T-helper 2 cell treated with Interferon-gamma antibody and Interleukin-4, amounts not matched to agents 100 ng/mL and 5 ng/mL, for 36 hours (primary cell): ENCODE data around the gene UVRAG. TPM values are rescaled to one million over a fixed set of nuclear protein-coding genes. Genes with fewer than 3 reads are reported as not detected.

ENCODE experiments used
- intact Hi-C: fragments of 100-400 bp; cut with micrococcal nuclease; formaldehyde crosslinking; loops from one replicate; pipeline ENCODE4 v1.15.1; 2023
- total RNA-seq: library from RNA; stranded (reverse); gene quantifications from 2 replicates; pipeline ENCODE4 v1.2.3, GENCODE V29; 2022

UVRAG gene
- 22.0 and 24.0 TPM in 2 replicates for total RNA-seq

DNA sequence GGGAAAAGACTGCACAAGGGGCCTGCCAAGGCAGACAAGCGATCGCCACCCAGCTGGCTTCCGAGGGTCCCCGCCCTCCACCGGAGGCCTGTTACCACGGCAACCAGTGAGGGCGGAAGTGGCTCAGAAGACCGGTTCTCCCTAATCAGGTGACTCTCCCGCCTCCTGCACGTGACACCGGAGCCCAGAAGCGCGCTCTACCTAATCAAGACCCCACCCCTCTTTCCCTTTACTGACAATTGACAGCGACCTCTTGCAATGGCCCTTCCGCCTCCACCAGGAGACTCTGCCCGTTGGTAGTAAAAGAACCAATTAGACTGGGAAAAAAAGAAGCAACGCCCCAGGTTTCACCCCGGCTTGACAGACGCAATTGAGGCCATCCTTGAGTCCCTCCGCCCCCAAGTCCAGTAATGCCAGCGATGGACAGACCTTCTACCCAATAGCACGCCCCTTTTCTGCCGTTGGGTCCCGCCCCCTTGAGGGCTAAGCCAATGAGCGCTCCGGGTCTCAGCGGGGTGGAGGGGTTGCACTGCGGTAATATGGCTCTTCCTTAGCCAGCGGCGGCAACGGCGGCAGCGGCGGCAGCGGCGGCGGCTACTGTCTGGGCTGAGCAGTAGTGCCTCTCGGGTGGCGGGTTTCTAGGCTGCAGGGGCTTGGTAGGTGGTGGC is at the start of gene UVRAG:
UVRAG (plus strand) TSS at position 534 of the 668 bp plus-strand sequence. CDS start 198 bp downstream, outside the sequence.
- intact Hi-C loops = loop anchor here (1.0 to 10.0 kb wide), 7 partner anchors 12 to 870 kb away; partner anchors contain the start of genes DGAT2, EMSY, GVQW3 and SERPINH1

DNA sequence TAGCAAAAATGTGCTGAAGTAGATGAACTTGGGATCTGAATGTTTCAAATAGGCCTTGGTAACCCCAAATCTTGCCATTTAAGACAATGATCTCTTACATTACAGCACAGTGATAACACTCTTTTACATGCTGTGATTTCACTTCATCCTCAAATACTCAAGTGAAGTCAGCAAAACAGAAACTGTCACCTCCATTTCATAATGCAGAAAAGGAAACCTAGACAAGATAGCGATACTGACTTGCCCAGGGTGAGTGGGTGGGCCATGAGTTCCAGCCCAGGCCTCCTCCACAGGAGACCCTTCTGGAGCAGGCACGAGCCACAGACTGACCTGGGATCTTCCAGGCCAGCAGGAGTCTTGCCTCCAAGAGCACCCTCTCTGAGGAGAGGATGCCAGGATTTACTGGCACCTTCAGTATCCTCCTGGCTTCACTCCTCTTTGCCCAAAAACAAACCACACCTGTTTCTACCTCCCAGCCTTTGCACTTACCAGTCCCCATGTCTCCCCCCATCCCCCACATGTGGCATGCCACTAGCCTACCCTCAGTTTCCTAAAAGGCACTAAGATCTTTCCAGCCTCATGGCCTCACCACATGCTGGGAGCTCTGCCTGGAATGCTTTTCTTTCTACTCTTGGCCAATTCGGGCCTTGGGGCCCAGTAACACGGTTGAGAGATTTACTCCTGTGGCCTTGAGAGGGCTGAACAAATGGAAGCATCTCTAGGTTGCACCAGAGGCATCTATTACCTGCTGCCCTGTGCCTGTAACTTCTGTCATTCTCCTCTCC is 48.4 kb upstream of the UVRAG start:
- intact Hi-C loops = loop anchor here (5.0 kb wide), 2 partner anchors 36 to 44 kb away; no protein-coding TSS in a partner anchor

- intact Hi-C loops = loop anchor here (5.0 kb wide), 2 partner anchors 35 to 45 kb away; no protein-coding TSS in a partner anchor
Measured at GRCh38 chr11:75767228-75767572, 47.8 kb upstream of the UVRAG start.

GRCh38 chr11:75767793-75768111 is 47.3 kb upstream of the UVRAG start:
- intact Hi-C loops = loop anchor here (1.0 to 5.0 kb wide), 3 partner anchors 35 to 47 kb away; no protein-coding TSS in a partner anchor

DNA sequence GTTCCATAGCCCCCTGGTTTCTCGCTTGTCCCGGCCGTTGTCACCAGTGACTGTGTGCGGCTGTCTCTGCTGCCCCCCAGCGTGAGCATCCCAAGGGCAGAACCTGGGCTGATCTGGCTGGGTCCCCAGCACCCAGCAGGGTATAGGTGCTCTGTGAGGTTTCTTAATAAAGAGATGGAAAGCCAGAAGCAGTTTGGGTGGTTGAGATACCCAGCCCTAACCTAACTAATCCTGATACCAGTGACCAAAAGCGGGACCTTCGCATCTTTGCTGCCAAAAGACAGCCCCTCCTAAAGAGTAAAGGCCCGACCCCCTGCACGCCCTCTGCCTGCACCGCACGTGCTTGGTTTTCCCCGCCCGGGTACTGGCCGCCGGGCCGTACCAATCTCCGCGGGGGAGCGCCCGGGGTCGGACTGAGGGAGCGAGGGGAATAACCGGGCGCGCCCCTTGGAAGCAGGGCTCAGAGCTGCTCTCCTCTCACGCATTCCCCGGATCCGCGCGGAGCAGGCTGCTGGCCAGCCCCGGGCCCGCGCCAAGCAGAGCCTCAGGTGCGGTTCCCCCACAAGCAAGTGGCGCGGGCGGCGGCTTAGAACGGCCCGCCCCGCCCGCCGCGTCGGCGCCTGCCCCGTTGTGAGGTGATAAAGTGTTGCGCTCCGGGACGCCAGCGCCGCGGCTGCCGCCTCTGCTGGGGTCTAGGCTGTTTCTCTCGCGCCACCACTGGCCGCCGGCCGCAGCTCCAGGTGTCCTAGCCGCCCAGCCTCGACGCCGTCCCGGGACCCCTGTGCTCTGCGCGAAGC is 46.7 kb upstream of the UVRAG start, which contains the start of gene DGAT2:
DGAT2 (plus strand) TSS at position 667 of the 797 bp plus-strand sequence. CDS start 214 bp downstream, outside the sequence.
- intact Hi-C loops = loop anchor here (1.0 to 5.0 kb wide), 3 partner anchors 34 to 46 kb away; no protein-coding TSS in a partner anchor

GRCh38 chr11:75768909-75769771 is 45.9 kb upstream of the UVRAG start:
- intact Hi-C loops = loop anchor here (1.0 to 5.0 kb wide), 3 partner anchors 33 to 47 kb away; no protein-coding TSS in a partner anchor

GRCh38 chr11:75770102-75770501 is 44.9 kb upstream of the UVRAG start:
- intact Hi-C loops = no loop called here

GRCh38 chr11:75771646-75772410 is 43.2 kb upstream of the UVRAG start:
- intact Hi-C loops = no loop called here

- intact Hi-C loops = no loop called here
Measured at GRCh38 chr11:75773595-75774353, 41.2 kb upstream of the UVRAG start.

- intact Hi-C loops = no loop called here
Measured at GRCh38 chr11:75775056-75775455, 40.0 kb upstream of the UVRAG start.

DNA sequence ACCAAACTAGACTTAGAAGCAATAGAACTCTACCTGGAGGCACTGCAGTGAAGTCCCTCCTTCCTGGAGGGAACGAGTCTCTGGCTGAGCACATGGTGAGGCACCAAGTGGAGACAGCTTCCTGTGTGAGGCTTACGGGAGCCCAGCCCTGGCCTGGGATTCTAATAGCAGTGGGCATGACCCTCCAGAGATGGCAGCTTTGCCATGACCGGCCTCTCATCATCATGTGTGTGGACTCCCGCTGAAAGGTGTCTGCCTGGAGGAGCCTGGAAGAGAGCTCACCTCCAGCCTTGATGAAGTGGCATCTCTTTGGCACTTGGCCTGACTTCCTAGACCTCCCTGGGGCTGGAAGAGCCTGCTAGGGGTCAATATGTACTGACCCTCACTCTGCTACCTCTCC is 38.5 kb upstream of the UVRAG start:
- intact Hi-C loops = no loop called here

- intact Hi-C loops = no loop called here
Measured at GRCh38 chr11:75777461-75778110, 37.4 kb upstream of the UVRAG start.

- intact Hi-C loops = no loop called here
Measured at GRCh38 chr11:75778962-75779361, 36.0 kb upstream of the UVRAG start.

DNA sequence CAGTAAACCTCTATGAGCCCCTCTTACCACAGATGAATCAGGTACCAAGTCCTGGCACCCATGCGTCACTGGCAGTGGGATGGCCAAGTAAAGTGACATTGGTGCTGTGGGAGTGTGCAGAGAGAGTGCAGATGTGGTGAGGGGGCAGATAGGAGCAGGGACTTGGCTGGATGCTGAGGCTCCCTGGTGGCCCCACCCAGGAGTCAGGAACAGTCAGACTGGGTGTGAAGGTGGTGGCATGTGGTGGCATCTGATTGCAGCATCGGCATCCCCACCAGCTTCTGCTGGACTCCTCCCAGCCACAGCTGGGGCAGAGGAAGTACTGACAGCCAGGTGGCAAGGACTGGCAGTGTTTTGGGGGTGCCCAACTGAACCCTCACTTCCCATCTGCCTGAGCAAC is 35.0 kb upstream of the UVRAG start:
- intact Hi-C loops = no loop called here

DNA sequence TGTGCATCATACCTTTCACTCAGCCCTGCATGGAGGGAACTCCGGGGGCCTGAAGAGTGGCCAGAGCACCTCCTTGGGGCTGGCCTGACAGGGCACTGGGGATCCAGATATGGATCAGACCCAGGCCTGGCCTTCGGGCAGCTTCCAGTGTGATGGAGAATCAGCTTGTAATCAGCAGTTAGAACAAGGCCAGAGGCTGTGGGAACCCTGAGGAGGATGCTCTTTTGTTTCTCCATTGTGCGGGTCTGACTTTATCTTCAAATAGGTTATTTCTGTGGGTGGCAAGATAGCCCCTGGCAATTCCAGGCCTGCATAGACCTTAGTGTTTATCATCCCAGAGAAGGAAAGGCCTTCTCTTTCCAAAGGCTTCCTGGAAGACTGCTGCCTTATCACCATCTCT is 34.1 kb upstream of the UVRAG start:
- intact Hi-C loops = no loop called here

GRCh38 chr11:75781296-75781695 is 33.7 kb upstream of the UVRAG start:
- intact Hi-C loops = no loop called here

DNA sequence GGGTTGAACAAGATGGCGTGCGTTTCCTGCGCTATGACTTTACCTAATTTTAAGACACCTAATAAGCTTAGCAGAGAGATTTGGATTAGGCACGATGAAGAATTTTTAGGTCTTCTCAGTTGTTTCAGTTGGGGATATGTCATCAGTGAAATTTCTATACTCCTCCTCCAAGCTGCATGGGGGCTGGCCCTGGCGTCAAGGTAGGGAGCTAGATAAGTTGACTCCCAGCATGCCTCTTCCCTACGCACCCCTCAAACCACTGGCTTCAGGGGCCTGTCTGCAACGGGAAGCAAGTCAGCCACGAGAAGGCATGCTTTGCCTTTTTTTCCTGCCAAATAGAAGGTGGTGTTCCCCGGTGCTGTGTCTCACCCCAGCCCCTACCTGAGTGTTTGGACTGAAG is 33.2 kb upstream of the UVRAG start:
- intact Hi-C loops = no loop called here

DNA sequence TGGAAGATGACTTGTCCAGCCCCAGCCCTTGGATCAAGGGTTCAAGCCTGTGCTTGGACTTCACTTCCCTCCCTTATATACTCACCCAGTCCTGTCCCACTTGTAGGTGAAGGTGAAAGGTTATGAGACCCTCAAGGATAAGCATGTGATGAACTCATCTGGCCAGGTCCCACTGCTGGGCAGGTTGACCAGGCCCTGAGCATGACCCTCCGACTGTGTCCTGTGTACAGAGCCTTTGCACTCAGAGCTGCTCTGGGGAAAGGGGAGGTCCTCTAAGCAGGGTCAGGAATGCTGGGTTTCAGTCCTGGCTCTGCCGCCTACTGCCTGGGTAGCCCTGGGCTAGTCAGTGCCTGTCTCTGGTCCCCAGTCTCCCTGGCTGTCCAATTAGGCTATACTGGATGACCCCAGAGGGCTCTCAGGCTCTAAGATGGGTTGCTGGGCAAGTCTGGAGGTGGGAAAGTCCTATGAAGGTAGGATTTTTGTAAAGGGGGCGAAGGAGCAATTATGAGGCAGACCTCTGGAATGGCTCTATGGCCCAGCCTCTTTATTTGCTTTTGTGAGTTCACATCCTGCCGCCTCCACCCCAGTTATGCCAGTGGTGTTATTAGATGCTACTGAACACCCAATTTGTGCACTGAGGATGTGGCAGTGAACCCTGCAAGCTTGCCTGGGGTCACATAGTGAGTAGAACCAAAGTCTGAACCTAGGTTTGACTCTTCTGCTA is 32.3 kb upstream of the UVRAG start:
- intact Hi-C loops = no loop called here
